Stimulated activated CD8-positive, alpha-beta memory T cell treated with anti-CD3 and anti-CD28 coated beads, Interleukin-7, amount 100 ng/mL, for 48 hours (primary cell): ENCODE data around the gene RGS10.
"Not testable (repeated sequence)": the region's sequence is repeated elsewhere in the genome, so short reads cannot be mapped to it uniquely, and the experiment has no call there.

Experiments used
- DNase-seq, 2 donors: peaks; one replicate each; pipeline ENCODE4 v3.0.0-alpha.2; 2020; ENCODE audit warnings: low read depth in 1 of 2; ENCODE audit errors: extremely low read depth in 1 of 2

The RGS10 gene

GRCh38 chr10:119542357-119542987 lies at the start of gene RGS10:
Gene RGS10, minus strand, starts transcription at chr10:119542719. Its CDS starts 81 bp downstream, at chr10:119542638.
- DNase-seq: peak; percentile 77 to 78

- no peak for DNase-seq
Measured at GRCh38 chr10:119588071-119588470, 45.6 kb upstream of the RGS10 start.

- no peak for DNase-seq
Measured at GRCh38 chr10:119578355-119578754, 35.8 kb upstream of the RGS10 start.

- DNase-seq: no peak
Measured at GRCh38 chr10:119575991-119576390, 33.5 kb upstream of the RGS10 start.

- no peak for DNase-seq
Measured at GRCh38 chr10:119575506-119575905, 33.0 kb upstream of the RGS10 start.

GRCh38 chr10:119567978-119568377 lies 25.5 kb upstream of the RGS10 start:
- no peak for DNase-seq

- DNase-seq: no peak
Measured at GRCh38 chr10:119562097-119562496, 19.6 kb upstream of the RGS10 start.

GRCh38 chr10:119559511-119559910 lies 17.0 kb upstream of the RGS10 start:
- not testable (repeated sequence) for DNase-seq

GRCh38 chr10:119556081-119556480 lies 13.6 kb upstream of the RGS10 start:
- not testable (repeated sequence) for DNase-seq

GRCh38 chr10:119555178-119555784 lies 12.8 kb upstream of the RGS10 start:
- no peak for DNase-seq

- no peak for DNase-seq
Measured at GRCh38 chr10:119550827-119551226, 8.3 kb upstream of the RGS10 start.

- DNase-seq: no peak
Measured at GRCh38 chr10:119549247-119549999, 6.9 kb upstream of the RGS10 start.

- DNase-seq: no peak
Measured at GRCh38 chr10:119546009-119546408, 3.5 kb upstream of the RGS10 start.

- DNase-seq: no peak
Measured at GRCh38 chr10:119545310-119545709, 2.8 kb upstream of the RGS10 start.

GRCh38 chr10:119543814-119544642 lies 1.5 kb upstream of the RGS10 start:
- no peak for DNase-seq

- DNase-seq: peak in 1 of 2 donors; percentile 48
Measured at GRCh38 chr10:119542988-119543813, 682 bp upstream of the RGS10 start.

- peak; percentile 25 to 50 for DNase-seq
Measured at GRCh38 chr10:119541459-119542356, 811 bp downstream of the RGS10 start.

- DNase-seq: no peak
Measured at GRCh38 chr10:119541046-119541445, 1.5 kb downstream of the RGS10 start.

GRCh38 chr10:119540038-119540437 lies 2.5 kb downstream of the RGS10 start:
- no peak for DNase-seq
